ENCODE measurements around the gene PGAP3.
A peak's percentile ranks its signal among the peaks of the same experiment; 100 is the strongest.

The PGAP3 gene

GRCh38 chr17:39660397-39661385, 27.2 kb downstream of the PGAP3 start:
- DNase-seq (ENCODE audit: low read depth) = no peak

- DNase-seq (ENCODE audit: low read depth) = no peak
Observed at GRCh38 chr17:39660011-39660360, 27.9 kb downstream of the PGAP3 start.

- no peak for DNase-seq (ENCODE audit: low read depth)
Observed at GRCh38 chr17:39659279-39660010, 28.4 kb downstream of the PGAP3 start.

- no peak for DNase-seq (ENCODE audit: low read depth)
Observed at GRCh38 chr17:39658760-39659159, 29.1 kb downstream of the PGAP3 start.

- no peak for DNase-seq (ENCODE audit: low read depth)
Observed at GRCh38 chr17:39658346-39658745, 29.5 kb downstream of the PGAP3 start.

- DNase-seq (ENCODE audit: low read depth) = no peak
Observed at GRCh38 chr17:39655105-39655504, 32.8 kb downstream of the PGAP3 start.

GRCh38 chr17:39653662-39654331, 34.1 kb downstream of the PGAP3 start:
- DNase-seq (ENCODE audit: low read depth) = no peak

- DNase-seq (ENCODE audit: low read depth) = no peak
Observed at GRCh38 chr17:39653316-39653661, 34.6 kb downstream of the PGAP3 start.

- no peak for DNase-seq (ENCODE audit: low read depth)
Observed at GRCh38 chr17:39652587-39653315, 35.1 kb downstream of the PGAP3 start.

- no peak for DNase-seq (ENCODE audit: low read depth)
Observed at GRCh38 chr17:39651923-39652586, 35.8 kb downstream of the PGAP3 start.

GRCh38 chr17:39650121-39650579, 37.7 kb downstream of the PGAP3 start:
- no peak for DNase-seq (ENCODE audit: low read depth)

- DNase-seq (ENCODE audit: low read depth) = peak; percentile 33
Observed at GRCh38 chr17:39648616-39649366, 39.1 kb downstream of the PGAP3 start.

GRCh38 chr17:39647256-39647655, 40.6 kb downstream of the PGAP3 start:
- DNase-seq (ENCODE audit: low read depth) = no peak

- DNase-seq (ENCODE audit: low read depth) = no peak
Observed at GRCh38 chr17:39643271-39643670, 44.6 kb downstream of the PGAP3 start.

GRCh38 chr17:39642291-39643074, 45.4 kb downstream of the PGAP3 start:
- DNase-seq (ENCODE audit: low read depth) = no peak

GRCh38 chr17:39641883-39642282, 46.0 kb downstream of the PGAP3 start:
- DNase-seq (ENCODE audit: low read depth) = no peak

- no peak for DNase-seq (ENCODE audit: low read depth)
Observed at GRCh38 chr17:39641097-39641496, 46.8 kb downstream of the PGAP3 start.

GRCh38 chr17:39640591-39641031, 47.2 kb downstream of the PGAP3 start:
- DNase-seq (ENCODE audit: low read depth) = no peak

GRCh38 chr17:39639566-39640458, 48.0 kb downstream of the PGAP3 start:
- DNase-seq (ENCODE audit: low read depth) = no peak
